Liver (tissue), 9 donors: Measurements from ENCODE around the gene HAUS5. TPM values are rescaled to one million over a fixed set of nuclear protein-coding genes. Genes with fewer than 3 reads are reported as not detected.

ENCODE experiments used
- DNase-seq: peaks from one replicate; pipeline ENCODE4 v3.0.0-alpha.2; 2017; ENCODE audit warnings: low spot score
- H3K27ac ChIP-seq, 2 donors: one replicate each; pipeline ENCODE4 v1.7.0; 2013; ENCODE audit warnings: inconsistent platforms in 2 of 2, low read length in 2 of 2, control low read depth in 1 of 2, low read depth in 1 of 2, mild to moderate bottlenecking in 1 of 2
- H3K27me3 ChIP-seq, 4 donors: one replicate each; pipeline versions ENCODE4 v1.6.1 to v1.7.0; 2013; ENCODE audit warnings: low read length in 3 of 4, inconsistent platforms in 1 of 4, mild to moderate bottlenecking in 1 of 4, moderate library complexity in 1 of 4; ENCODE audit not compliant: control insufficient read depth in 4 of 4, insufficient read depth in 4 of 4
- H3K36me3 ChIP-seq, 4 donors: one replicate each; pipeline versions ENCODE4 v1.6.1 to v1.7.0; 2013; ENCODE audit warnings: low read length in 3 of 4, mild to moderate bottlenecking in 3 of 4, low read depth in 1 of 4, moderate library complexity in 1 of 4; ENCODE audit not compliant: control insufficient read depth in 4 of 4, insufficient read depth in 3 of 4
- H3K4me1 ChIP-seq, 4 donors: one replicate each; pipeline versions ENCODE4 v1.6.1 to v1.7.0; 2013; ENCODE audit warnings: low read length in 3 of 4, mild to moderate bottlenecking in 3 of 4, moderate library complexity in 1 of 4; ENCODE audit not compliant: control insufficient read depth in 4 of 4, insufficient read depth in 4 of 4
- H3K4me3 ChIP-seq, 3 donors: one replicate each; pipeline versions ENCODE4 v1.6.1 to v1.7.0; 2013; ENCODE audit warnings: low read length in 3 of 3, control low read depth in 1 of 3, low read depth in 1 of 3, mild to moderate bottlenecking in 1 of 3
- H3K9ac ChIP-seq, 2 donors: one replicate each; pipeline ENCODE4 v1.7.0; 2013; ENCODE audit warnings: low read length in 2 of 2, mild to moderate bottlenecking in 2 of 2, moderate library complexity in 2 of 2, control low read depth in 1 of 2, low read depth in 1 of 2
- H3K9me3 ChIP-seq, 4 donors: one replicate each; pipeline versions ENCODE4 v1.6.1 to v1.7.0; 2013; ENCODE audit warnings: low read length in 3 of 4; ENCODE audit not compliant: control insufficient read depth in 4 of 4
- ATF3 ChIP-seq: IDR thresholded peaks from 2 replicates; pipeline ENCODE4 v1.6.1; 2016; ENCODE audit warnings: antibody characterized with exemption
- CTCF ChIP-seq: fragments of 150-350 bp; IDR thresholded peaks from 2 replicates; pipeline ENCODE4 v1.5.1; 2017; ENCODE audit warnings: improper control_type of control experiment, low read depth, low read length; ENCODE audit not compliant: missing input control
- FOXA1 ChIP-seq: IDR thresholded peaks from 2 replicates; pipeline ENCODE4 v1.6.1; 2016; ENCODE audit warnings: antibody characterized with exemption
- FOXA2 ChIP-seq: IDR thresholded peaks from 2 replicates; pipeline ENCODE4 v1.6.1; 2016; ENCODE audit warnings: antibody characterized with exemption
- GABPA ChIP-seq, 2 donors: IDR thresholded peaks in 1 of 2; conservative IDR thresholded peaks in 1 of 2; 2 replicates each; pipeline ENCODE4 v1.6.1; 2016; ENCODE audit warnings: antibody characterized with exemption in 2 of 2, mild to moderate bottlenecking in 1 of 2, moderate library complexity in 1 of 2
- HNF4A ChIP-seq, 2 donors: conservative IDR thresholded peaks; 2 replicates each; pipeline ENCODE4 v1.6.1; 2016; ENCODE audit warnings: antibody characterized with exemption in 2 of 2, mild to moderate bottlenecking in 2 of 2
- HNF4G ChIP-seq: IDR thresholded peaks from 2 replicates; pipeline ENCODE4 v1.6.1; 2016; ENCODE audit warnings: antibody characterized with exemption
- JUND ChIP-seq, 2 donors: IDR thresholded peaks; 2 replicates each; pipeline ENCODE4 v1.6.1; 2016; ENCODE audit warnings: antibody characterized with exemption in 2 of 2
- MAX ChIP-seq: IDR thresholded peaks from 2 replicates; pipeline ENCODE4 v1.6.1; 2016; ENCODE audit warnings: antibody characterized with exemption
- NR2F2 ChIP-seq: IDR thresholded peaks from 2 replicates; pipeline ENCODE4 v1.6.1; 2016; ENCODE audit warnings: antibody characterized with exemption
- RAD21 ChIP-seq, 2 donors: IDR thresholded peaks; 2 replicates each; pipeline ENCODE4 v1.6.1; 2016; ENCODE audit warnings: antibody characterized with exemption in 2 of 2, mild to moderate bottlenecking in 2 of 2
- REST ChIP-seq: IDR thresholded peaks from 2 replicates; pipeline ENCODE4 v1.6.1; 2016; ENCODE audit warnings: antibody characterized with exemption, mild to moderate bottlenecking
- RXRA ChIP-seq, 2 donors: IDR thresholded peaks; 2 replicates each; pipeline ENCODE4 v1.6.1; 2017 to 2018; ENCODE audit warnings: antibody characterized with exemption in 2 of 2, mild to moderate bottlenecking in 1 of 2
- SP1 ChIP-seq: IDR thresholded peaks from 2 replicates; pipeline ENCODE4 v1.6.1; 2018; ENCODE audit warnings: antibody characterized with exemption, mild to moderate bottlenecking
- TAF1 ChIP-seq: conservative IDR thresholded peaks from 2 replicates; pipeline ENCODE4 v1.6.1; 2016; ENCODE audit warnings: antibody characterized with exemption, mild to moderate bottlenecking
- YY1 ChIP-seq: IDR thresholded peaks from 2 replicates; pipeline ENCODE4 v1.6.1; 2016; ENCODE audit warnings: antibody characterized with exemption, mild to moderate bottlenecking
- ZBTB33 ChIP-seq: IDR thresholded peaks from 2 replicates; pipeline ENCODE4 v1.6.1; 2016; ENCODE audit warnings: antibody characterized with exemption
- WGBS: extraction: QIAGEN DNeasy Blood & Tissue Kit; methylation state at CpG from one replicate; pipeline ENCODE4 v1.1.7; 2013; 5-methylcytosine and 5-hydroxymethylcytosine counted together
- polyA plus RNA-seq, 2 donors: library from polyadenylated mRNA; stranded (reverse) in 1 of 2; unstranded in 1 of 2; fragments of 200-250 nt in 1 of 2; fragments of >200 nt in 1 of 2; fragmentation: Nextera tagmentation in 1 of 2; extraction: Ambion mirVana in 1 of 2; gene quantifications; one replicate each; pipeline versions ENCODE4 v1.2.1 to v1.2.3, GENCODE V29; 2013 to 2015
- total RNA-seq, 2 donors: library from RNA; depleted of rRNA; stranded (reverse); fragments of >200 nt; gene quantifications; one replicate each; pipeline ENCODE4 v1.2.3, GENCODE V29; 2014
- donor health status: healthy.
- donor health status: healthy.
- donor health status: healthy.
- donor health status: healthy.
- donor health status: healthy.

The HAUS5 gene
- total and polyA plus RNA-seq, 4 donors, result 1.9 to 7.3 (median 2.3) TPM

- no peaks in the 10 kb centered on the region for H3K4me1 ChIP-seq
- no peaks in the 10 kb centered on the region for H3K27me3 ChIP-seq
- no peak for DNase-seq
- TF ChIP-seq RXRA (IDR thresholded peaks at IDR 0.05) (no peak), FOXA2 (no peak), ATF3 (no peak), TAF1 (no peak), CTCF (no peak), JUND (IDR thresholded peaks at IDR 0.05) (no peak), HNF4G (no peak), MAX (no peak), ZBTB33 (no peak), FOXA1 (no peak), YY1 (no peak)
- no peak overlapping the region for H3K27ac ChIP-seq
- 95% methylated on average over 3 of the region's 3 CpGs for WGBS
- H3K36me3 ChIP-seq, result peaks cover 14 to 48% (median 31%) of the 10 kb centered on the region in 4 donors
- no peaks in the 10 kb centered on the region for H3K9me3 ChIP-seq
- H3K4me3 ChIP-seq, result no peak overlapping the region
- H3K9ac ChIP-seq, result no peak overlapping the region
These were observed 24.1 kb downstream of the HAUS5 start for GRCh38 chr19:35636651-35637050.

GRCh38 chr19:35637165-35637564, 24.6 kb downstream of the HAUS5 start:
- no peak overlapping the region for H3K9ac ChIP-seq
- WGBS, result 95% methylated on average over 25 of the region's 25 CpGs
- H3K9me3 ChIP-seq, result no peaks in the 10 kb centered on the region
- H3K27me3 ChIP-seq, result no peaks in the 10 kb centered on the region
- H3K4me3 ChIP-seq, result no peak overlapping the region
- no peak for DNase-seq
- H3K4me1 ChIP-seq, result no peaks in the 10 kb centered on the region
- peaks cover 14 to 43% (median 27%) of the 10 kb centered on the region in 4 donors for H3K36me3 ChIP-seq
- no peak overlapping the region for H3K27ac ChIP-seq
- TF ChIP-seq FOXA2 (no peak), NR2F2 (no peak), GABPA (IDR thresholded peaks at IDR 0.05 in 1 of 2, conservative IDR thresholded peaks at IDR 0.05 in 1 of 2) (no peak), HNF4A (conservative IDR thresholded peaks at IDR 0.05) (no peak), RAD21 (IDR thresholded peaks at IDR 0.05) (no peak), JUND (IDR thresholded peaks at IDR 0.05) (no peak), ATF3 (no peak), RXRA (IDR thresholded peaks at IDR 0.05) (no peak), HNF4G (no peak), REST (no peak), TAF1 (no peak), SP1 (no peak), YY1 (no peak), ZBTB33 (no peak), FOXA1 (no peak)
